Measurements from ENCODE around the gene AGAP4. TPM values are rescaled to one million over a fixed set of nuclear protein-coding genes. Genes with fewer than 3 reads are reported as not detected.
"Not testable (repeated sequence)": the region's sequence is repeated elsewhere in the genome, so short reads cannot be mapped to it uniquely, and the experiment has no call there.

AGAP4 gene
- total RNA-seq, 1 experiment from 2014 or later = 20.4 TPM

DNA sequence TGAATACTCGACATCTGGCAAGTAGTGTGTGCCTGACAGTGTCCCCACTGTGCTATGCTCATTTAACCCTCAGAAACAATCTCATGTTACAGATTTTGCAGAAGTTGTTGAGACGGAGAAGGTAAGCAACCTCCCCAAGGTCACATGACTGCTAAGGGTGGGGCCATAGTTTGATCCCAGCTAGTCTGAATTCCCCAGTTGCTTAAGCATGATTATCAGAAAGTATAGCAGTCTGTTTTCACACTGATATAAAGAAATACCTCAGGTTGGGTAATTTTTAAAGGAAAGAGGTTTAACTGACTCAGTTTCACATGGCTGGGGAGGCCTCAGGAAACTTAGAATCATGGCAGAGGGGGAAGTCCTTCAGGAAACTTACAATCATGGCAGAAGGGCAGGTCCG, 1.2 kb upstream of the AGAP4 start:
- not testable (repeated sequence) for H3K56ac ChIP-seq (ENCODE audit: insufficient read length, low read depth, low read length); H4K8ac ChIP-seq (replicated peaks; ENCODE audit: insufficient read length, low read depth, low read length); H3K79me2 ChIP-seq (ENCODE audit: insufficient read depth, low read length); H3K14ac ChIP-seq (ENCODE audit: insufficient read depth, low read length); H3K9me3 Mint-ChIP-seq; H3K27me3 Mint-ChIP-seq (ENCODE audit: low read depth); H2BK12ac ChIP-seq (ENCODE audit: insufficient read length, low read depth, low read length); H2AK5ac ChIP-seq (ENCODE audit: insufficient read length, low read length); H3K23me2 ChIP-seq (ENCODE audit: insufficient read length, low read depth, low read length, poor library complexity, severe bottlenecking); H2BK5ac ChIP-seq (ENCODE audit: insufficient read length, low read length); H4K5ac ChIP-seq (ENCODE audit: insufficient read length, low read depth, low read length); H2BK15ac ChIP-seq (ENCODE audit: low read depth, low read length); H3K27ac Mint-ChIP-seq; H3K27ac ChIP-seq (ENCODE audit: insufficient read length, low read depth, low read length); H3K36me3 Mint-ChIP-seq (ENCODE audit: insufficient read depth in 1 of 3, low read depth in 3 of 3); H2BK20ac ChIP-seq (ENCODE audit: low read depth, low read length, poor library complexity, severe bottlenecking); H3K4me2 ChIP-seq (ENCODE audit: insufficient read depth, insufficient read length, low read length); H3K4me1 ChIP-seq (ENCODE audit: insufficient read depth, low read length); H3K4me1 Mint-ChIP-seq; H3K9me3 ChIP-seq (ENCODE audit: control insufficient read depth, low read depth, low read length); H2BK120ac ChIP-seq (ENCODE audit: low read depth, low read length, poor library complexity, severe bottlenecking); H3K18ac ChIP-seq (ENCODE audit: insufficient read length, low read depth, low read length); H3K9ac ChIP-seq (ENCODE audit: extremely low read depth, insufficient read length, low read length); H3K4ac ChIP-seq (ENCODE audit: low read depth, low read length); H2AFZ ChIP-seq (ENCODE audit: low read length); H4K20me1 ChIP-seq (ENCODE audit: control insufficient read depth, insufficient read depth, insufficient read length); H3T11ph ChIP-seq (ENCODE audit: low read length); H3K23ac ChIP-seq (ENCODE audit: insufficient read length, low read depth, low read length); H4K91ac ChIP-seq (ENCODE audit: insufficient read length, low read depth, low read length); H3K4me3 Mint-ChIP-seq; DNase-seq; H3K79me1 ChIP-seq (ENCODE audit: insufficient read depth, low read depth, low read length, poor library complexity, severe bottlenecking); H3K27me3 ChIP-seq (ENCODE audit: insufficient read depth, low read length)
- no CpG with 5 or more reads among the region's 3 CpGs for WGBS (ENCODE audit: extremely low coverage, insufficient read length, low lambda C conversion rate)

DNA sequence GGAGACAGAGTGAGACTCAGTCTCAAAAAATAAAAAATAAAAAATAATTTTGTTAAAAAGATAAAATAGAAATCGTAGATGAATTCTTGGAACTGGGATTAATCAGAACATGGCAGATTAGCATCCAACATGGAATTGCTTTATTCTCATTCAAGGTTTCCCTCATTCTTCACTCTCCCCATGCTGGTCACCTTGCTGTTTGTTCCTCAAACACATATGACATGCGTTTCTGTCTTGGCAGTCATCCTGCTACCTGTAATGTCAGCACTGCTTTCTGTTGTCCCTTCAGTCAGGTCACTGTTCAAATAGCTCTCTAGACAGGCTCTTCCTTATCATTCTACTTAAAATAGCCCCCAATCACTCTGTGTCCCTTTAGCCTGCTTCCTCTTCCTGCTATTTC, 24.4 kb downstream of the AGAP4 start:
- not testable (repeated sequence) for H2AK5ac ChIP-seq (ENCODE audit: insufficient read length, low read length); H3K9ac ChIP-seq (ENCODE audit: extremely low read depth, insufficient read length, low read length); H3K23me2 ChIP-seq (ENCODE audit: insufficient read length, low read depth, low read length, poor library complexity, severe bottlenecking); H3K79me2 ChIP-seq (ENCODE audit: insufficient read depth, low read length); DNase-seq; H3K4ac ChIP-seq (ENCODE audit: low read depth, low read length); H3K27ac ChIP-seq (ENCODE audit: insufficient read length, low read depth, low read length); H4K5ac ChIP-seq (ENCODE audit: insufficient read length, low read depth, low read length); H3K4me1 Mint-ChIP-seq; H3K4me1 ChIP-seq (ENCODE audit: insufficient read depth, low read length); H2AFZ ChIP-seq (ENCODE audit: low read length); H3K9me3 Mint-ChIP-seq; H3K27me3 ChIP-seq (ENCODE audit: insufficient read depth, low read length); H3K4me3 Mint-ChIP-seq; H3K14ac ChIP-seq (ENCODE audit: insufficient read depth, low read length); H3K27me3 Mint-ChIP-seq (ENCODE audit: low read depth); H4K91ac ChIP-seq (ENCODE audit: insufficient read length, low read depth, low read length); H2BK120ac ChIP-seq (ENCODE audit: low read depth, low read length, poor library complexity, severe bottlenecking); H2BK5ac ChIP-seq (ENCODE audit: insufficient read length, low read length); H3K9me3 ChIP-seq (ENCODE audit: control insufficient read depth, low read depth, low read length); H3K18ac ChIP-seq (ENCODE audit: insufficient read length, low read depth, low read length); H3K56ac ChIP-seq (ENCODE audit: insufficient read length, low read depth, low read length); H3K4me2 ChIP-seq (ENCODE audit: insufficient read depth, insufficient read length, low read length); H3K23ac ChIP-seq (ENCODE audit: insufficient read length, low read depth, low read length); H3K27ac Mint-ChIP-seq; H2BK20ac ChIP-seq (ENCODE audit: low read depth, low read length, poor library complexity, severe bottlenecking); H2BK15ac ChIP-seq (ENCODE audit: low read depth, low read length); H3K36me3 Mint-ChIP-seq (ENCODE audit: insufficient read depth in 1 of 3, low read depth in 3 of 3); H3K79me1 ChIP-seq (ENCODE audit: insufficient read depth, low read depth, low read length, poor library complexity, severe bottlenecking); H3T11ph ChIP-seq (ENCODE audit: low read length); H2BK12ac ChIP-seq (ENCODE audit: insufficient read length, low read depth, low read length); H4K8ac ChIP-seq (replicated peaks; ENCODE audit: insufficient read length, low read depth, low read length); H4K20me1 ChIP-seq (ENCODE audit: control insufficient read depth, insufficient read depth, insufficient read length)
- WGBS (ENCODE audit: extremely low coverage, insufficient read length, low lambda C conversion rate) = no CpG with 5 or more reads among the region's 2 CpGs

Data from H9 (cell line).